Measurements from ENCODE around the gene STYX. TPM values are rescaled to one million over a fixed set of nuclear protein-coding genes. Genes with fewer than 3 reads are reported as not detected.

Gene STYX
- polyA plus RNA-seq, 1 donor from 2014 or later = 15.1 TPM

GRCh38 chr14:52797653-52798052, 67.7 kb downstream of the STYX start:
- Histone ChIP-seq H2AFZ (ENCODE audit: low read depth, low read length) (no peak overlapping the region), H3K4me3 (ENCODE audit: low read length) (no peak overlapping the region), H4K20me1 (ENCODE audit: insufficient read depth) (no peaks in the 10 kb centered on the region), H3K27me3 (ENCODE audit: insufficient read depth, low read depth, low read length) (no peaks in the 10 kb centered on the region), H3K4me2 (ENCODE audit: low read length) (no peak overlapping the region), H3K27ac (ENCODE audit: low read length) (no peak overlapping the region), H3K9me3 (ENCODE audit: low read length) (no peaks in the 10 kb centered on the region), H3K36me3 (ENCODE audit: insufficient read depth, low read length) (no peaks in the 10 kb centered on the region), H3F3A (ENCODE audit: insufficient read depth, low read length, poor library complexity, severe bottlenecking) (no peaks in the 10 kb centered on the region), H3K9ac (ENCODE audit: low read length) (no peak overlapping the region), H3K79me2 (replicated peaks; ENCODE audit: insufficient read depth, low read length) (no peaks in the 10 kb centered on the region), H3K9me2 (ENCODE audit: insufficient read depth, low read length) (no peaks in the 10 kb centered on the region)
- TF ChIP-seq EP300 (conservative IDR thresholded peaks at IDR 0.05; ENCODE audit: poor library complexity, severe bottlenecking) = no peak

GRCh38 chr14:52798826-52799225, 68.9 kb downstream of the STYX start:
- no peak for TF ChIP-seq CTCF (IDR thresholded peaks at IDR 0.05; ENCODE audit: poor library complexity, severe bottlenecking)
- no peak for TF ChIP-seq SMC3 (conservative IDR thresholded peaks at IDR 0.05; ENCODE audit: poor library complexity)
- TF ChIP-seq MXI1 (conservative IDR thresholded peaks at IDR 0.05; ENCODE audit: poor library complexity, severe bottlenecking) = no peak
- TF ChIP-seq EZH2 (IDR thresholded peaks at IDR 0.05; ENCODE audit: borderline replicate concordance, insufficient read depth, low read length, poor library complexity, severe bottlenecking) = no peak
- TF ChIP-seq TAF1 (IDR thresholded peaks at IDR 0.05; ENCODE audit: low read depth) = no peak
- TF ChIP-seq RAD21 (conservative IDR thresholded peaks at IDR 0.05) = no peak
- TF ChIP-seq REST (IDR thresholded peaks at IDR 0.05; ENCODE audit: borderline replicate concordance) = no peak
- TF ChIP-seq EP300 (conservative IDR thresholded peaks at IDR 0.05; ENCODE audit: poor library complexity, severe bottlenecking) = no peak
- no peak for TF ChIP-seq POLR2AphosphoS5 (IDR thresholded peaks at IDR 0.05)
- no peaks in the 10 kb centered on the region for H3K27me3 ChIP-seq (ENCODE audit: insufficient read depth, low read depth, low read length)
- H3K79me2 ChIP-seq (replicated peaks; ENCODE audit: insufficient read depth, low read length) = no peaks in the 10 kb centered on the region
- H3F3A ChIP-seq (ENCODE audit: insufficient read depth, low read length, poor library complexity, severe bottlenecking) = no peaks in the 10 kb centered on the region
- no peak overlapping the region for H3K4me3 ChIP-seq (ENCODE audit: low read length)
- H3K36me3 ChIP-seq (ENCODE audit: insufficient read depth, low read length) = no peaks in the 10 kb centered on the region
- no peak overlapping the region for H3K4me2 ChIP-seq (ENCODE audit: low read length)
- H3K9ac ChIP-seq (ENCODE audit: low read length) = no peak overlapping the region
- no peaks in the 10 kb centered on the region for H4K20me1 ChIP-seq (ENCODE audit: insufficient read depth)
- no peaks in the 10 kb centered on the region for H3K9me3 ChIP-seq (ENCODE audit: low read length)
- H3K9me2 ChIP-seq (ENCODE audit: insufficient read depth, low read length) = no peaks in the 10 kb centered on the region
- H2AFZ ChIP-seq (ENCODE audit: low read depth, low read length) = no peak overlapping the region
- H3K27ac ChIP-seq (ENCODE audit: low read length) = no peak overlapping the region

Data from neural cell (in vitro differentiated cells).